ENCODE data around the gene NBEAL2. TPM values are rescaled to one million over a fixed set of nuclear protein-coding genes. Genes with fewer than 3 reads are reported as not detected.
A peak's percentile ranks its signal among the peaks of the same experiment; 100 is the strongest.

The NBEAL2 gene
- total RNA-seq, 4 donors from 2014 or later = 176 to 519 (median 217) TPM

DNA sequence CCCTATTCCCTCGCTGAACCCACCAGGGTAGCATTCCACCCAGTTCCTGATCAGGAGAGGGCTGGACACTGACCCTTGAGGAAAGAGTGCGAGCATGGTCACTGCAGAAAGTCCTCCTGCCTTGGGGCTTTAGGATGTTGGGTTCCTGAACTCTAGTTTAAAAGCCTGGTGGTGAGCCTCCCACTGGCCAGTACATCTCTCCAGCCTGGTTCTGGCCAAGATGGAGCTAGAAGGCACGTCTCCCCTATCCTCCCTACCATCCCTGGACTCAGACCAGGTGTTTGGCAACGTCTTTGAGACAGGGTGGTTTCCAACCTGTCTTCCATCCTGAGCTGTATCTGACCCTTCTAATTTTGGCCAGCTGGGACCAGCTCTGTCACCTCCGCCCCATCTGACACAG is 31.4 kb downstream of the NBEAL2 start:
- intact Hi-C loops (cut with DNase I; ENCODE audit: low total_unique reads) = no loop called here
- TF ChIP-seq, protein P1, sequence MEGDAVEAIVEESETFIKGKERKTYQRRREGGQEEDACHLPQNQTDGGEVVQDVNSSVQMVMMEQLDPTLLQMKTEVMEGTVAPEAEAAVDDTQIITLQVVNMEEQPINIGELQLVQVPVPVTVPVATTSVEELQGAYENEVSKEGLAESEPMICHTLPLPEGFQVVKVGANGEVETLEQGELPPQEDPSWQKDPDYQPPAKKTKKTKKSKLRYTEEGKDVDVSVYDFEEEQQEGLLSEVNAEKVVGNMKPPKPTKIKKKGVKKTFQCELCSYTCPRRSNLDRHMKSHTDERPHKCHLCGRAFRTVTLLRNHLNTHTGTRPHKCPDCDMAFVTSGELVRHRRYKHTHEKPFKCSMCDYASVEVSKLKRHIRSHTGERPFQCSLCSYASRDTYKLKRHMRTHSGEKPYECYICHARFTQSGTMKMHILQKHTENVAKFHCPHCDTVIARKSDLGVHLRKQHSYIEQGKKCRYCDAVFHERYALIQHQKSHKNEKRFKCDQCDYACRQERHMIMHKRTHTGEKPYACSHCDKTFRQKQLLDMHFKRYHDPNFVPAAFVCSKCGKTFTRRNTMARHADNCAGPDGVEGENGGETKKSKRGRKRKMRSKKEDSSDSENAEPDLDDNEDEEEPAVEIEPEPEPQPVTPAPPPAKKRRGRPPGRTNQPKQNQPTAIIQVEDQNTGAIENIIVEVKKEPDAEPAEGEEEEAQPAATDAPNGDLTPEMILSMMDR (IDR thresholded peaks at IDR 0.05) = no peak
- TF ChIP-seq POLR2A (IDR thresholded peaks at IDR 0.05) = no peak
- no peak overlapping the region for H3K4me3 ChIP-seq (ENCODE audit: low read depth, poor library complexity, severe bottlenecking)
- WGBS, 2 donors = 78 to 86% methylated on average over 5 of the region's 5 CpGs
- peak in 1 of 2 donors; percentile 76 for DNase-seq (ENCODE audit: low spot score in 2 of 2)

DNA sequence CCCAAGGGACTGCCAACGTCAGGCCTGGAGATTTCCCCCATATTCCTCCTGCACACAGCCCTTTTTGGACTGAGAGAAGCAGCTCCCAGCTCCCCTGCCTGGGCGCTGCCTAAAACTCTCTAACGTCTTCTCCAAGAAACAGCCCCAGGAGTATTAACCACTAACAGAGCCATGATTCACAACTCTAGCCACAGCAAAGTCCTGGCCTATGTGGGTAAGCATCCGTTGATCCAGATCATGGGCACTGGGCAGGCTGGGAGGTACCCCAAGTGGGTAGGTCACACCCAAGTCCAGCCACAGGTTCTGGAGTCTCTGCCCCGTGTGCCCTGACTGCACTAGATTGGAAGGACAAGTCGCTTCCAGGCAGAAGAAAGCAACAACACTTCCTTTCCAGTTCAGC is 31.9 kb downstream of the NBEAL2 start:
- intact Hi-C loops (cut with DNase I; ENCODE audit: low total_unique reads) = no loop called here
- WGBS, 2 donors = 57 to 71% methylated on average over 6 of the region's 6 CpGs
- no peak overlapping the region for H3K4me3 ChIP-seq (ENCODE audit: low read depth, poor library complexity, severe bottlenecking)
- TF ChIP-seq POLR2A (IDR thresholded peaks at IDR 0.05) = no peak
- TF ChIP-seq, protein P1 (IDR thresholded peaks at IDR 0.05) = no peak
- peak in 1 of 2 donors; percentile 76 for DNase-seq (ENCODE audit: low spot score in 2 of 2)

DNA sequence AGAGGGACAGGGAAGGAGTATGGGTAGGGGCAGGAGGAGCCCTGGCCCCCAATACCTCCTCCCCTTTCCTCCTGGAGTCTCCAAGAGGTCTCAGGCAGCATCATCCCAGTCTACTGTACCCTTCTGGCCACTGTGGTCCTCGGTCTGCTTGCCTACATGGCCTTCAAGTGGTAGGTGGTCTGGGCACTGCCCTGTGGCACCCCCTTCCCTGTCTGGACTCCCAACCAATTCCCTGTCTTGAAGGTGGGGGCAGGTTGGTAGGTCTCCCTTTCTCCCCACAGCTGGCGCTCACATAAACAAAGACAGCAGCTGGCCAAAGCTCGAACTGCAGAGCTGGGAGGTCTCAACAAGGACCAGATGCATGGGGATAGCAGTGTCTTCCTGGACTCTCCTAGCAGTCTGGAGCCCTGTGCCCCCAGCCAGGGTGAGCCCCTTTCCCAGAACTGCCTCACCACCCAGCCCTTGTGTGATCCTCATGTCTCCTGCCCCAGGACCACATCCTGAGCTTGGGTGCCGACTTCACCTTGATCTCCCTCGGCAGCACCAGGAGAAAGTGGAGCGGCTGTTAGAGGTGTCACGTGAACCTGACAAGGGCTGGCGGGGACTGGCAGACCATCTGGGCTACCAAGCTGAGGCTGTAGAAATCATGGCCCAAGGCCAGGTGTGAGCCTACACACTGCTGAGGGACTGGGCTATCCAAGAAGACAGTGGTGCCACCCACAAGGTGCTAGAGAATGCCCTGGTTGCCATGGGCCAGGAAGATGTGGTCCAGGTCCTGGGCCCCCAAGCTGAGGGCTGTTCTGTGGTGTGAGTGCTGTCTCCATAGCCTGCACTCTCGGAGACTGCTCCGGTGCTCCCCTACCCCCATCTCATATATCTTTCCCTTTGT is 33.1 kb downstream of the NBEAL2 start:
- no peak for TF ChIP-seq POLR2A (IDR thresholded peaks at IDR 0.05)
- TF ChIP-seq, protein P1 (IDR thresholded peaks at IDR 0.05) = no peak
- no peak overlapping the region for H3K4me3 ChIP-seq (ENCODE audit: low read depth, poor library complexity, severe bottlenecking)
- DNase-seq (ENCODE audit: low spot score in 2 of 2) = peak in 1 of 2 donors; percentile 76
- intact Hi-C loops (cut with DNase I; ENCODE audit: low total_unique reads) = no loop called here
- 87 to 93% methylated on average over 10 of the region's 10 CpGs for WGBS, 2 donors

DNA sequence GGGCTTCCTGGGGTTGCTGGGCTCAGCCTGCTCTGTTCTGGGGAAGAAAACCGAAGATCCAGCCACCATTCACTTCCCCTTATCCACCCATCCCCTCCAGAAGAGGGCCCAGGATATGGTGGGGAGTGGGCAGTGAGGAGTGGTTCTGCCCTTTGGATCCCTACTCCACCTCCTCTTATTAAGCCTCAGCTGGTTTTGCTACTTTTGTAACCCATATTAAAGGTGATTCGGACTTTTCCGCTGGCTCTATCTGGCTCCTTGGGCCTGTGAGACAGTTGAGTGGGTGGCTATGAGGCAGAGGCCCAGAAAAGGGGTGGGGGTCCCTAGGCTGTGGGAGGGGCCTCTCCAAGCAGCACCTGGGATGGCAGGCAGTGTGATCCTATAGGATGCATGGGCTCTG is 33.8 kb downstream of the NBEAL2 start:
- no peak overlapping the region for H3K4me3 ChIP-seq (ENCODE audit: low read depth, poor library complexity, severe bottlenecking)
- TF ChIP-seq, protein P1 (IDR thresholded peaks at IDR 0.05) = no peak
- no peak for TF ChIP-seq POLR2A (IDR thresholded peaks at IDR 0.05)
- DNase-seq (ENCODE audit: low spot score in 2 of 2) = no peak
- 86 to 90% methylated on average over 3 of the region's 3 CpGs for WGBS, 2 donors
- intact Hi-C loops (cut with DNase I; ENCODE audit: low total_unique reads) = no loop called here

DNA sequence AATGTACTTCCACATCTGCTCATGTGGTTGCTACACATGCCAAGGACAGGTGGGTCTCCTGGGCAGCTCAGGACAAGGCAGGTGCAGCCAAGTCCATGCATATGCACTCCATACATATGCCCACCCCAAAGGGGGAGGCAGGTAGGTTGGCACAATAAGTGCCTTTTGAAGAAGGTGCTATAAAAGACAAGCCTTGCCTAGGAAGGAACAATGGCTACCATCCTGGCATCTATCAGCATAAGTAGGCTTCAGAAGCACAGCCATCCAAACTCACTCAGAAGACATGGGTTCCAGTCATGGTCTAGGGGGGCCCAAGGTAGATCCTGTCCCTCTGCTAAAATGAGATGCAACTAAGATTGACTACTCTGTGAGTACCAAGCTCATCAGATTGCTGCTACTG is 34.6 kb downstream of the NBEAL2 start:
- intact Hi-C loops (cut with DNase I; ENCODE audit: low total_unique reads) = no loop called here
- DNase-seq (ENCODE audit: low spot score in 2 of 2) = no peak
- TF ChIP-seq, protein P1 (IDR thresholded peaks at IDR 0.05) = no peak
- no peak for TF ChIP-seq POLR2A (IDR thresholded peaks at IDR 0.05)
- H3K4me3 ChIP-seq (ENCODE audit: low read depth, poor library complexity, severe bottlenecking) = no peak overlapping the region
